PC-3 (cell line): ENCODE measurements around the gene CASS4.

Experiments used
- CTCF ChIP-seq: fragments of 300-600 bp; sonication (generic); conservative IDR thresholded peaks from 2 replicates; pipeline ENCODE4 v1.5.1; 2017; ENCODE audit warnings: antibody characterized with exemption, low read depth, mild to moderate bottlenecking, low read length
- EZH2 ChIP-seq: fragments of 300-600 bp; sonication (generic); IDR thresholded peaks from one replicate; pipeline ENCODE4 v1.6.1; 2017; ENCODE audit warnings: antibody characterized with exemption, mild to moderate bottlenecking, low read length; ENCODE audit not compliant: unreplicated experiment
- EZH2phosphoT487 ChIP-seq: fragments of 300-600 bp; sonication (generic); IDR thresholded peaks from 2 replicates; pipeline ENCODE4 v1.6.1; 2018; ENCODE audit warnings: mild to moderate bottlenecking, antibody characterized with exemption, low read length, borderline replicate concordance

- TF ChIP-seq CTCF: no peak
- TF ChIP-seq EZH2: no peak
- no peak for TF ChIP-seq EZH2phosphoT487
Observed at GRCh38 chr20:56427797-56428196, 15.7 kb downstream of the CASS4 start.
